CD4-positive, alpha-beta T cell (primary cell): ENCODE results near the gene ELP5. TPM values are rescaled to one million over a fixed set of nuclear protein-coding genes. Genes with fewer than 3 reads are reported as not detected.
A peak's percentile ranks its signal among the peaks of the same experiment; 100 is the strongest.

ENCODE experiments used
- ATAC-seq: fragments of 200-7000 bp; cut with Tn5 transposase; one replicate; pipeline ENCODE4 v1.10.0; 2022; ENCODE audit warnings: mild to moderate bottlenecking; ENCODE audit not compliant: poor library complexity
- CTCF ChIA-PET: fragments of 350-600 bp; sonication (Branson Sonifier 250); formaldehyde crosslinking; loops from one replicate; lab custom pipeline; 2021; ENCODE audit warnings: antibody characterized with exemption, inconsistent platforms; lab: Charles Lee
- POLR2A ChIA-PET: fragments of 350-600 bp; sonication (Branson Sonifier 250); formaldehyde crosslinking; loops from one replicate; lab custom pipeline; 2021; ENCODE audit warnings: antibody characterized with exemption, inconsistent platforms; lab: Charles Lee
- DNase-seq, 14 experiments: peaks; one replicate each; pipeline ENCODE4 v3.0.0-alpha.2; 2013 to 2020; ENCODE audit warnings: mixed read lengths in 2 of 14
- H3K27ac ChIP-seq, 2 donors: one replicate each; pipeline versions ENCODE4 v1.5.1 to v1.7.0; 2013; ENCODE audit warnings: low read length in 2 of 2, low read depth in 1 of 2, mild to moderate bottlenecking in 1 of 2
- H3K27me3 ChIP-seq, 2 experiments: 1 replicate in 1 of 2; 2 replicates in 1 of 2; pipeline versions ENCODE4 v1.6.1 to v1.7.0; 2013; ENCODE audit warnings: low read length in 2 of 2, control low read depth in 1 of 2, mild to moderate bottlenecking in 1 of 2, moderate library complexity in 1 of 2; ENCODE audit not compliant: insufficient read depth in 2 of 2, control insufficient read depth in 1 of 2
- H3K36me3 ChIP-seq: one replicate; pipeline ENCODE4 v1.6.1; 2013; ENCODE audit warnings: low read length, control low read depth; ENCODE audit not compliant: insufficient read depth
- H3K4me1 ChIP-seq: one replicate; pipeline ENCODE4 v1.6.1; 2013; ENCODE audit warnings: low read length, control low read depth; ENCODE audit not compliant: insufficient read depth
- H3K4me3 ChIP-seq: one replicate; pipeline ENCODE4 v1.5.1; 2013; ENCODE audit warnings: mild to moderate bottlenecking, low read length, moderate library complexity
- H3K9me3 ChIP-seq, 2 experiments: 1 replicate in 1 of 2; 2 replicates in 1 of 2; pipeline versions ENCODE4 v1.6.1 to v1.7.0; 2013; ENCODE audit warnings: low read length in 2 of 2, mild to moderate bottlenecking in 2 of 2, control low read depth in 1 of 2, moderate library complexity in 1 of 2; ENCODE audit not compliant: control insufficient read depth in 1 of 2, insufficient read depth in 1 of 2
- H3K27ac Mint-ChIP-seq: one replicate; pipeline ENCODE4 v1.8.0; 2020; ENCODE audit warnings: mixed read lengths
- H3K27me3 Mint-ChIP-seq: one replicate; pipeline ENCODE4 v1.8.0; 2021; ENCODE audit warnings: mixed read lengths
- H3K36me3 Mint-ChIP-seq: one replicate; pipeline ENCODE4 v1.8.0; 2021; ENCODE audit warnings: low read depth, mixed read lengths
- H3K4me1 Mint-ChIP-seq: one replicate; pipeline ENCODE4 v1.8.0; 2021; ENCODE audit warnings: low read depth, mixed read lengths
- H3K4me3 Mint-ChIP-seq: one replicate; pipeline ENCODE4 v1.8.0; 2020; ENCODE audit warnings: mild to moderate bottlenecking, mixed read lengths
- H3K9me3 Mint-ChIP-seq: one replicate; pipeline ENCODE4 v1.8.0; 2020; ENCODE audit warnings: mixed read lengths
- CTCF ChIP-seq: fragments of 200-600 bp; IDR thresholded peaks from one replicate; pipeline ENCODE4 v1.8.0; 2022; ENCODE audit warnings: antibody characterized with exemption, mild to moderate bottlenecking
- intact Hi-C, 2 experiments: fragments of 100-400 bp; cut with DNase I in 1 of 2; cut with micrococcal nuclease in 1 of 2; formaldehyde crosslinking; loops; one replicate each; pipeline versions ENCODE4 v1.15.1 to v1.9.0; 2023 to 2025; cut with DNase I, micrococcal nuclease
- total RNA-seq, 174 experiments: library from RNA in 2 of 174; stranded (reverse) in 2 of 174; gene quantifications; one replicate each; pipeline ENCODE4 v1.2.3 and lab custom pipeline; 2021 to 2026

Gene ELP5
- total RNA-seq, 2 experiments from 2014 or later = 20.1 to 21.3 TPM

- TF ChIP-seq CTCF = no peak
- Histone ChIP-seq H3K27me3 (no peaks in the 10 kb centered on the region), H3K4me3 (no peak overlapping the region), H3K9me3 (no peaks in the 10 kb centered on the region), H3K36me3 (peaks cover 31% of the 10 kb centered on the region), H3K27ac (no peak overlapping the region), H3K4me1 (peaks cover 70% of the 10 kb centered on the region)
- ChIA-PET POLR2A (interaction anchor here (1.4 to 17.0 kb wide), 3 partner anchors 16 to 450 kb away, joined by 3 to 234 read pairs (median 3); partner anchors contain the start of genes ACADVL, CTDNEP1 and DLG4), CTCF (interaction anchor here (0.6 to 3.5 kb wide), 4 partner anchors 15 to 1150 kb away, joined by 4 to 19 read pairs (median 5); partner anchors contain the start of genes ACADVL and DLG4)
- DNase-seq (peak in 2 of 14 experiments; percentile 30 to 42), ATAC-seq (no peak)
- intact Hi-C loops = loop anchor here (10.0 kb wide), 1 partner anchor 609 kb away; no protein-coding TSS in a partner anchor
- Mint-ChIP-seq H3K27me3 (no peaks in the 10 kb centered on the region), H3K4me1 (peaks cover 59% of the 10 kb centered on the region), H3K27ac (peak overlapping the region; percentile 93), H3K9me3 (no peaks in the 10 kb centered on the region), H3K4me3 (peak overlapping the region; percentile 94), H3K36me3 (peaks cover 67% of the 10 kb centered on the region)
Measured at GRCh38 chr17:7235693-7236665, 16.0 kb upstream of the ELP5 start.

- Histone ChIP-seq H3K4me1 (peaks cover 75% of the 10 kb centered on the region), H3K36me3 (peaks cover 34% of the 10 kb centered on the region), H3K27me3 (no peaks in the 10 kb centered on the region), H3K4me3 (no peak overlapping the region), H3K27ac (no peak overlapping the region), H3K9me3 (no peaks in the 10 kb centered on the region)
- no peak for DNase-seq
- POLR2A ChIA-PET = interaction anchor here (0.7 to 17.0 kb wide), 5 partner anchors 14 to 249 kb away, joined by 3 to 234 read pairs (median 4); partner anchors contain the start of genes ACADVL, CTDNEP1, DLG4 and ELP5
- ATAC-seq = no peak
- H3K9me3 Mint-ChIP-seq = no peaks in the 10 kb centered on the region
- H3K4me3 Mint-ChIP-seq = peak overlapping the region; percentile 94
- TF ChIP-seq CTCF = no peak
- CTCF ChIA-PET = interaction anchor here (3.5 kb wide), 1 partner anchor 16 kb away, joined by 19 read pairs; the partner anchor contains the start of genes ACADVL and DLG4
- no peaks in the 10 kb centered on the region for H3K27me3 Mint-ChIP-seq
- H3K36me3 Mint-ChIP-seq = peaks cover 74% of the 10 kb centered on the region
- H3K27ac Mint-ChIP-seq = peak overlapping the region; percentile 93
- intact Hi-C loops = loop anchor here (1.0 to 10.0 kb wide), 2 partner anchors 17 to 608 kb away; no protein-coding TSS in a partner anchor
- H3K4me1 Mint-ChIP-seq = peaks cover 65% of the 10 kb centered on the region
Measured at GRCh38 chr17:7236808-7237207, 15.2 kb upstream of the ELP5 start.

- ChIA-PET CTCF (interaction anchor here (1.8 to 3.5 kb wide), 2 partner anchors 16 kb away, joined by 5 to 19 read pairs; partner anchors contain the start of genes ACADVL and DLG4), POLR2A (interaction anchor here (0.7 to 17.0 kb wide), 10 partner anchors 13 to 883 kb away, joined by 3 to 234 read pairs (median 4); partner anchors contain the start of genes ACADVL, ACAP1, CTDNEP1 and DLG4)
- Mint-ChIP-seq H3K4me3 (peak overlapping the region; percentile 94), H3K27ac (peak overlapping the region; percentile 93), H3K27me3 (no peaks in the 10 kb centered on the region), H3K4me1 (peaks cover 65% of the 10 kb centered on the region), H3K9me3 (no peaks in the 10 kb centered on the region), H3K36me3 (peaks cover 74% of the 10 kb centered on the region)
- H3K27ac ChIP-seq = peak overlapping the region in 1 of 2 donors; percentile 88
- ATAC-seq (no peak), DNase-seq (no peak)
- peak overlapping the region; percentile 93 for H3K4me3 ChIP-seq
- peaks cover 72% of the 10 kb centered on the region for H3K4me1 ChIP-seq
- no peaks in the 10 kb centered on the region for H3K9me3 ChIP-seq
- no peak for TF ChIP-seq CTCF
- intact Hi-C loops = loop anchor here (1.0 to 10.0 kb wide), 2 partner anchors 17 to 607 kb away; no protein-coding TSS in a partner anchor
- H3K36me3 ChIP-seq = peaks cover 34% of the 10 kb centered on the region
- no peaks in the 10 kb centered on the region for H3K27me3 ChIP-seq
Measured at GRCh38 chr17:7237266-7237760, 14.7 kb upstream of the ELP5 start.
